Measurements from ENCODE around the gene CAB39. TPM values are rescaled to one million over a fixed set of nuclear protein-coding genes. Genes with fewer than 3 reads are reported as not detected.
"Not testable (repeated sequence)": the region's sequence is repeated elsewhere in the genome, so short reads cannot be mapped to it uniquely, and the experiment has no call there.

The CAB39 gene
- total RNA-seq, 2 donors from 2014 or later, result 104 to 123 TPM

GRCh38 chr2:230698753-230699152 lies 13.9 kb upstream of the CAB39 start:
- H3K9me3 Mint-ChIP-seq; DNase-seq (ENCODE audit: low spot score in 2 of 2); H3K27ac Mint-ChIP-seq; ATAC-seq: not testable (repeated sequence)
- peaks cover 12 to 18% of the 10 kb centered on the region in 2 donors for H3K36me3 Mint-ChIP-seq

GRCh38 chr2:230700447-230700846 lies 12.2 kb upstream of the CAB39 start:
- Mint-ChIP-seq H3K9me3 (peaks cover 5 to 13% of the 10 kb centered on the region in 2 donors), H3K36me3 (peaks cover 15 to 24% of the 10 kb centered on the region in 2 donors), H3K27ac (peak overlapping the region in 1 of 2 donors; percentile 22)
- DNase-seq (ENCODE audit: low spot score in 2 of 2) (no peak), ATAC-seq (no peak)

DNA sequence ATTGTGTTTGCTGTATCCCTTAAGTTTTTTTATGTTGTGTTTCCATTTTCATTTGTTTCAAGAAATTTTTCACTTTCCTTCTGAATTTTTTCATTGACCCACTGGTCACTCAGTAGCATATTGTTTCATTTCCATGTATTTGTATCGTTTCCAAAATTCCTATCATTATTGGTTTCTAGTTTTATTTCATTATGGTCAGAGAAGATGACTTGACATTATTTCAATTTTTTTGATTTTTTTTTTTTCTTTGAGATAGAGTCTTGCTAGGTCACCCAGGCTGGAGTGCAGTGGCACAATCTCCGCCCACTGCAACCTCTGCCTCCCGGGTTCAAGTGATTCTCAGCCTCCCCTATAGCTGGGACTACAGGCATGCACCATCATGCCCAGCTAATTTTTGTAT lies 11.3 kb upstream of the CAB39 start:
- Mint-ChIP-seq H3K9me3 (peaks cover 11 to 17% of the 10 kb centered on the region in 2 donors), H3K27ac (peak overlapping the region in 1 of 2 donors; percentile 22), H3K36me3 (peaks cover 15 to 24% of the 10 kb centered on the region in 2 donors)
- DNase-seq (ENCODE audit: low spot score in 2 of 2) (no peak), ATAC-seq (no peak)

DNA sequence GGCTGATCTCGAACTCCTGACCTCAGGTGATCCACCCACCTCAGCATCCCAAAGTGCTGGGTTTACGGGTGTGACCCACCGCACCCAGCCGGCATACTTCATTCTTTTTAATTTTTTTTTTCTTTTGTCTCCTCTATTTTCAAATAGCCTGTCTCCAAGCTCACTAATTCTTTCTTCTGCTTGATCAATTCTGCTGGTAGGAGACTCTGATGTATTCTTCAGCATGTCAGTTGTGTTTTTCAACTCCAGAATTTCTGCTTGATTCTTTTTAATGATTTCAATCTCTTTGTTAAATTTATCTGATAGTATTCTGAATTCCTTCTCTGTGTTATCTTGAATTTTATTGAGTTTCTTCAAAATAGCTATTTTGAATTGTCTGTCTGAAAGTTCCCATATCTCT lies 10.2 kb upstream of the CAB39 start:
- Mint-ChIP-seq H3K9me3 (peaks cover 12 to 17% of the 10 kb centered on the region in 2 donors), H3K36me3 (peaks cover 15 to 24% of the 10 kb centered on the region in 2 donors)
- ATAC-seq; H3K27ac Mint-ChIP-seq; DNase-seq (ENCODE audit: low spot score in 2 of 2): not testable (repeated sequence)

DNA sequence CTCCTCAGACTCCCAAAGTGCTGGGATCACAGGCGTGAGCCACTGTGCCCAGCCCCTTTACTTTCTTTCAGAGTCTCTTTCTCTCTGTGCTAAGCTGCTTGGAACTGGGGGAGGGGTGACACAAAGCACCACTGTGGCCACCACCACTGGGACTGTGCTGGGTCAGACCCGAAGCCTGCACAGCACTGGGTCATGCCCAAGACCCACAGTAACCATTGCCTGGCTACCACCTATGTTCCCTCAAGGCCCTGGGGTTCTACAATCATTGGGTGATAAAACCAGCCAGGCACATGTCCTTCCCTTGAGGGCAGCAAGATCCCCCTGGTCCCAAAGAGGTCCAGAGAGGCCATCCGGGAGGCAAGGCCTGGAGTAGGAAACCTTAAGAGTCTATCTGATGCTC lies 9.1 kb upstream of the CAB39 start:
- no peak for ATAC-seq
- no peak for DNase-seq (ENCODE audit: low spot score in 2 of 2)
- no peak overlapping the region for H3K27ac Mint-ChIP-seq
- peaks cover 12 to 17% of the 10 kb centered on the region in 2 donors for H3K9me3 Mint-ChIP-seq
- H3K36me3 Mint-ChIP-seq, result peaks cover 15 to 24% of the 10 kb centered on the region in 2 donors

DNA sequence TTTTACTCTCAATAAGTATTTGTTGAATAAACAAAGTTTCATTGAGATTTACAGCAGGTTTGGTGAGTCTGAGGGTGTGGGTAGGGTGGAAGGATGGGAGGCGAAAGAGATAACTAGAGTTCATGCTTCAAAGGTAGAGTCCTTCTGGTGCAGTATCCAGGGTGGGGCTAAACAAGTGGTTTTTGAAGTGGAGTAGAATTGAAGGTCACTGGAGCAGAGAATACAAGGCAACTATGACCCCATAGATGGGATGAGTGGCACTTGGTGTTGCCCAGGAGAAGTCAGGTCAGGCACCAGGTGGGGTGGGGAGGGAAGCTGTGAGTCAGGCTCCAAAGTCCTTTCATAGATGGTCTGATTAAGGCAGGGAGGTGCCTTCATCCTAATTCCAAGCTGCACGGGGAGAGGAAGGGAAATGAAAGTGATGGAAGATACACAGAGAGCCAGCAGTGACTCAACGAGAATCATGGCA lies 6.6 kb upstream of the CAB39 start:
- ATAC-seq, result no peak
- Mint-ChIP-seq H3K27ac (no peak overlapping the region), H3K36me3 (peaks cover 15 to 24% of the 10 kb centered on the region in 2 donors), H3K9me3 (peaks cover 12 to 17% of the 10 kb centered on the region in 2 donors)
- no peak for DNase-seq (ENCODE audit: low spot score in 2 of 2)

- Mint-ChIP-seq H3K36me3 (peaks cover 15 to 23% of the 10 kb centered on the region in 2 donors), H3K27ac (no peak overlapping the region), H3K9me3 (peaks cover 12 to 17% of the 10 kb centered on the region in 2 donors)
- ATAC-seq (no peak), DNase-seq (ENCODE audit: low spot score in 2 of 2) (no peak)
Observed at GRCh38 chr2:230706966-230707365, 5.7 kb upstream of the CAB39 start.

GRCh38 chr2:230708204-230708603 lies 4.4 kb upstream of the CAB39 start:
- Mint-ChIP-seq H3K27ac (no peak overlapping the region), H3K36me3 (peaks cover 8 to 16% of the 10 kb centered on the region in 2 donors)
- no peak for ATAC-seq

GRCh38 chr2:230711224-230711623 lies 1.4 kb upstream of the CAB39 start:
- Mint-ChIP-seq H3K27ac (peak overlapping the region; percentile 66 to 91), H3K9me3 (peaks cover 0 to 1% of the 10 kb centered on the region in 2 donors), H3K36me3 (peaks cover 20 to 29% of the 10 kb centered on the region in 2 donors)
- DNase-seq (ENCODE audit: low spot score in 2 of 2), result no peak
- no peak for ATAC-seq

More at GRCh38 chr2:230708204-230708603, 4.4 kb upstream of the CAB39 start:
- DNase-seq (ENCODE audit: low spot score in 2 of 2), result no peak
- peaks cover 6 to 11% of the 10 kb centered on the region in 2 donors for H3K9me3 Mint-ChIP-seq

GRCh38 chr2:230713331-230714135 lies 891 bp downstream of the CAB39 start:
- peak overlapping the region; percentile 91 to 99 for H3K27ac Mint-ChIP-seq
- H3K36me3 Mint-ChIP-seq, result peaks cover 20 to 30% of the 10 kb centered on the region in 2 donors
- no peaks in the 10 kb centered on the region for H3K9me3 Mint-ChIP-seq
- DNase-seq (ENCODE audit: low spot score in 2 of 2), result peak in 1 of 2 donors; percentile 55
- ATAC-seq, result peak; percentile 21 to 40

GRCh38 chr2:230714136-230714480 lies 1.5 kb downstream of the CAB39 start:
- peak; percentile 71 to 73 for ATAC-seq
- no peaks in the 10 kb centered on the region for H3K9me3 Mint-ChIP-seq
- DNase-seq (ENCODE audit: low spot score in 2 of 2), result peak in 1 of 2 donors; percentile 39
- H3K36me3 Mint-ChIP-seq, result peaks cover 20 to 30% of the 10 kb centered on the region in 2 donors
- H3K27ac Mint-ChIP-seq, result peak overlapping the region; percentile 91 to 99

DNA sequence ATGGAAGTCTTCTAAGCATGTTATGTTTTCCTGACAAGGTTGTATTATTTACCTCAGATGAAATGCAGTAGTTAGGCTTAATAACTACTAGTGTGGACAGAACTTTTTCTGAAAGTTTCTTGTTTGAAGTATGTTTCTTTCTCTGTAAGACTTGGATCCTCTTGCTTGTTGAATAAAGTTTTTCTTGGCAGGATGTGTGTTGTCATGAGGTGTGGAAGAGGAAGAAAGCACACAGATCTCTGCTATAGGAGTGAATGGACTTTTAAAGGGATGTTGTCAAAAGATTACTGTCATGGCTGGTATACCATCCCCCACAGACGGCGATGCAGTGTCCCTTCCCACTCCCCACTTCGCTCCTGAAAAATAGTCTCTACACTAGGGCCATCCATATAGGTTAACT lies 2.6 kb downstream of the CAB39 start:
- Mint-ChIP-seq H3K36me3 (peaks cover 20 to 30% of the 10 kb centered on the region in 2 donors), H3K9me3 (no peaks in the 10 kb centered on the region), H3K27ac (peak overlapping the region; percentile 12 to 31)
- ATAC-seq, result no peak
- no peak for DNase-seq (ENCODE audit: low spot score in 2 of 2)

DNA sequence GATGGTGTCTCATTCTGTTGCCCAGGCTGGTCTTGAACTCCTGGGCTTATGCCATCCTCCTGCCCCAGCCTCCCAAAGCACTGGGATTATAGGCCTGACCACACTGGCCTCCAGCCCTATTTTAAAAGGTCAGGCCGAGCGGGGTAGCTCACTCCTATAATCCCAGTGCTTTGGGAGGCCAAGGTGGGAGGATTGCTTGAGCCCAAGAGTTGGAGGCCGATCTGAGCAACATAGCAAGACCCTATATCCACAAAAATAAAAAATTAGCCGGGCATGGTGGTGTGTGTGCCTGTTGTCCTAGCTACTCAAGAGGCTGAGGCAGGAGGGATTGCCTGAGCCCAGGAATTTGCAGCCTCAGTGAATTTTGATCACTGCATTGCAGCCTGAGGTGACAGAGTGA lies 3.9 kb downstream of the CAB39 start:
- no peaks in the 10 kb centered on the region for H3K9me3 Mint-ChIP-seq
- H3K27ac Mint-ChIP-seq, result no peak overlapping the region
- DNase-seq (ENCODE audit: low spot score in 2 of 2) (no peak), ATAC-seq (no peak)
- H3K36me3 Mint-ChIP-seq, result peaks cover 20 to 30% of the 10 kb centered on the region in 2 donors

DNA sequence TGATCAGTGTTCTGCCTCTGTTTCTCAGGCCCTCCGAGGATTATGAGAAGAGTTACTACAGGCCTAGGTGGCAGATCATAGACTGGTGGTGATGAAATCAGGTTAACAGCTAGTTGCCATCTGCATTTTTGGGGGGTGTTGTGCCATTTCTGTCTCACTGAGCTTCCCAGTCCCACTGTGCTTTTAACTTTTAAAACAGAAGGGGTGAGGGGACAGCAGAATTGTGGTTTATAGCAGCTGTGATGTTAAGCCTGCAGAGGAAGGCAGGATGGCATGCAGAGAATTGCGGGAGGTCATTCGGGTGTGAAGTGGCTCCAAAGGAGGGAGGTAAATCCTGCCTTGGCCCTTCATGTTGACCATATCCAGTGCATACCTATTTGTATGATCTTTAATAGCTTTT lies 5.0 kb downstream of the CAB39 start:
- ATAC-seq, result no peak

GRCh38 chr2:230719340-230719739 lies 6.7 kb downstream of the CAB39 start:
- ATAC-seq (no peak), DNase-seq (ENCODE audit: low spot score in 2 of 2) (no peak)
- H3K36me3 Mint-ChIP-seq, result peaks cover 15 to 26% of the 10 kb centered on the region in 2 donors
- peak overlapping the region in 1 of 2 donors; percentile 26 for H3K27ac Mint-ChIP-seq
- no peaks in the 10 kb centered on the region for H3K9me3 Mint-ChIP-seq

More for the DNA sequence above, 5.0 kb downstream of the CAB39 start:
- Mint-ChIP-seq H3K36me3 (peaks cover 20 to 25% of the 10 kb centered on the region in 2 donors), H3K9me3 (no peaks in the 10 kb centered on the region), H3K27ac (peak overlapping the region; percentile 12 to 75)
- no peak for DNase-seq (ENCODE audit: low spot score in 2 of 2)

DNA sequence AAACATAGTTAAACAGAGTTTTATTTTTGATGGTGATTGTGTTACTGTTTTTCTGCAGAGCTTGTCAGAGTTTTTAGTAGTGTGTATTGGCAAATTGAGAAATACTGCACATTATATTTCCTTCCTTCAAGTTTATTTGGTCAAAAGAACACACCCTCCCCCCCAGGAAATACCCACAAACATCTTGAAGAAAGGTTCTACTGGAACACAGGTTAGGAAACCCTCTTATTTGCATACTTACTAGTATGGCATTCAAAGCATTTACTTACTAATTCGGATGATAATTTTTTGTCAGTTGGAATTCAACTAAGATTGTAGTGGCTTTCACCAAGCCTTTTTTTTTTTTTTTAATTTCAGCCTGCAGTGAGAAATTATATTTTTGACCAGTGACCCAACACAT lies 9.1 kb downstream of the CAB39 start:
- H3K27ac Mint-ChIP-seq, result no peak overlapping the region
- peaks cover 5 to 25% of the 10 kb centered on the region in 2 donors for H3K36me3 Mint-ChIP-seq
- no peaks in the 10 kb centered on the region for H3K9me3 Mint-ChIP-seq
- DNase-seq (ENCODE audit: low spot score in 2 of 2), result no peak
- ATAC-seq, result no peak

DNA sequence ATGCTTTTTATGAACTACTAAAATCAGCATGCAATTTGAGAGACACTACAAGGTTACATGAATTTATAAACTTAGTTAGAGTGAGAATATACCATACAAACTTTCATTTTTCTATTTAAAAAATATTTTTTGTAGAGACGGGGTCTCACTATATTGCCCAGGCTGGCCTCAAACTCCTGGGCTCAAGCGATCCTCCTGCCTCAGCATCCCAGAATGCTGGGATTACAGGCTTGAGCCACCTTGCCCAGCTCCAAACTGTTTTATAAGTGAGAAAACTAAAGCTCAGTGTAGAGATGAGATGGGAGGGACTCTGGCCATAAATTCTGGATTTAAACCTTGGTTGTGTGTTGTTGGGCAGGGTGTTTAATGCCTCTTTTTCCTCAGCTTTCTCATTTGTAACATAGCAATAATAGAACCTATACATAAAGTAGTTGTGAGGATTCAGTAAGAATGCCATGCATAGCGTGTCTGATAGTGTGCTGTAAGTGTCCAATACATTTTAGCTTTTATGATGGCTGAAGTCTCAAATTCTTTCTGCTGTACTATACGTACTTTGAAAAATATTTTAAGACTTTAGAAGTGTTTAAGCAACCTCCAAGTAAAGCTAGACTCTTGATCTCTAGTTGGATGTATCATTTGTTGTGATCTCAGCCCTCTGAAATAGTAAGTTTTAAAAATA lies 9.7 kb downstream of the CAB39 start:
- Mint-ChIP-seq H3K9me3 (no peaks in the 10 kb centered on the region), H3K27ac (no peak overlapping the region), H3K36me3 (peaks cover 5 to 29% of the 10 kb centered on the region in 2 donors)
- DNase-seq (ENCODE audit: low spot score in 2 of 2) (no peak), ATAC-seq (peak in 1 of 2 donors; percentile 29)

All from activated naive CD4-positive, alpha-beta T cell treated with anti-CD3 and anti-CD28 coated beads, Interleukin-2, amount 50 U/mL, for 72 hours (primary cell).